WTC11 (cell line): ENCODE data around the gene ZNF501. TPM values are rescaled to one million over a fixed set of nuclear protein-coding genes. Genes with fewer than 3 reads are reported as not detected.

Experiments
- ATAC-seq: fragments of 200-7000 bp; cut with Tn5 transposase; 2 replicates; pipeline ENCODE4 v1.10.0; 2021; ENCODE audit warnings: mild to moderate bottlenecking, moderate library complexity
- CTCF ChIA-PET: fragments of 300-600 bp; sonication (Branson Sonifier 250); formaldehyde crosslinking; loops from one replicate; lab custom pipeline; 2021; ENCODE audit warnings: antibody characterized with exemption; lab: Charles Lee
- POLR2A ChIA-PET: fragments of 350-600 bp; sonication (Branson Sonifier 250); formaldehyde crosslinking; loops from one replicate; lab custom pipeline; 2021; ENCODE audit warnings: antibody characterized with exemption; lab: Charles Lee
- DNase-seq: peaks from one replicate; pipeline ENCODE4 v3.0.0; 2021; ENCODE audit warnings: low spot score
- H3K27ac Mint-ChIP-seq: 2 replicates; pipeline ENCODE4 v1.8.0; 2021; ENCODE audit warnings: mixed read lengths
- H3K27me3 Mint-ChIP-seq: 2 replicates; pipeline ENCODE4 v1.8.0; 2021; ENCODE audit warnings: low read depth, mild to moderate bottlenecking, moderate library complexity, mixed read lengths
- H3K36me3 Mint-ChIP-seq: 2 replicates; pipeline ENCODE4 v1.8.0; 2021; ENCODE audit warnings: mixed read lengths
- H3K4me1 Mint-ChIP-seq: 2 replicates; pipeline ENCODE4 v1.8.0; 2022; ENCODE audit warnings: mixed read lengths
- H3K4me3 Mint-ChIP-seq: 2 replicates; pipeline ENCODE4 v1.8.0; 2021; ENCODE audit warnings: mild to moderate bottlenecking, moderate library complexity, mixed read lengths
- H3K9me3 Mint-ChIP-seq: 2 replicates; pipeline ENCODE4 v1.8.0; 2021; ENCODE audit warnings: mixed read lengths
- ARID4B ChIP-seq: sonication (generic); formaldehyde crosslinking; IDR thresholded peaks from 2 replicates; pipeline ENCODE4 v1.8.0; 2023; ENCODE audit warnings: missing genetic modification reagents, mild to moderate bottlenecking, borderline replicate concordance
- CDX4 ChIP-seq: fragments of 250-450 bp; sonication (Bioruptor Pico); IDR thresholded peaks from 2 replicates; pipeline ENCODE4 v1.9.0; 2021; ENCODE audit warnings: moderate library complexity, mild to moderate bottlenecking, inconsistent platforms, borderline replicate concordance
- E2F5 ChIP-seq: sonication (generic); formaldehyde crosslinking; IDR thresholded peaks from 2 replicates; pipeline ENCODE4 v1.8.1; 2022; ENCODE audit warnings: mild to moderate bottlenecking, moderate library complexity, missing genetic modification reagents
- EMX1 ChIP-seq: fragments of 250-450 bp; sonication (Bioruptor Pico); IDR thresholded peaks from 2 replicates; pipeline ENCODE4 v1.8.0; 2021; ENCODE audit warnings: mild to moderate bottlenecking
- FOXJ3 ChIP-seq: sonication (generic); formaldehyde crosslinking; IDR thresholded peaks from 2 replicates; pipeline ENCODE4 v1.9.0; 2021; ENCODE audit warnings: missing genetic modification reagents, mild to moderate bottlenecking, borderline replicate concordance
- HMGA2 ChIP-seq: fragments of 250-450 bp; sonication (Bioruptor Pico); IDR thresholded peaks from 2 replicates; pipeline ENCODE4 v1.4.0; 2021; ENCODE audit warnings: mild to moderate bottlenecking, moderate library complexity
- JUN ChIP-seq: sonication (generic); formaldehyde crosslinking; IDR thresholded peaks from 2 replicates; pipeline ENCODE4 v1.8.0; 2023; ENCODE audit warnings: mild to moderate bottlenecking, missing genetic modification reagents
- MLX ChIP-seq: sonication (generic); formaldehyde crosslinking; IDR thresholded peaks from 2 replicates; pipeline ENCODE4 v1.8.1; 2023; ENCODE audit warnings: mild to moderate bottlenecking, missing genetic modification reagents, moderate library complexity
- NFYB ChIP-seq: sonication (generic); formaldehyde crosslinking; conservative IDR thresholded peaks from 2 replicates; pipeline ENCODE4 v1.8.0; 2022; ENCODE audit warnings: low read depth, missing genetic modification reagents
- OVOL2 ChIP-seq: fragments of 250-450 bp; sonication (Bioruptor Pico); IDR thresholded peaks from 2 replicates; pipeline ENCODE4 v1.9.0; 2021; ENCODE audit warnings: mild to moderate bottlenecking, borderline replicate concordance
- PREB ChIP-seq: sonication (generic); formaldehyde crosslinking; IDR thresholded peaks from 2 replicates; pipeline ENCODE4 v1.8.1; 2022; ENCODE audit warnings: mild to moderate bottlenecking, missing genetic modification reagents, moderate library complexity, borderline replicate concordance
- SP1 ChIP-seq: sonication (generic); formaldehyde crosslinking; conservative IDR thresholded peaks from 2 replicates; pipeline ENCODE4 v1.8.1; 2022; ENCODE audit warnings: missing genetic modification reagents
- TCF7 ChIP-seq: sonication (generic); formaldehyde crosslinking; IDR thresholded peaks from 2 replicates; pipeline ENCODE4 v1.8.0; 2022; ENCODE audit warnings: mild to moderate bottlenecking, low read depth, missing genetic modification reagents, moderate library complexity
- TEAD1 ChIP-seq: sonication (generic); formaldehyde crosslinking; IDR thresholded peaks from 2 replicates; pipeline ENCODE4 v1.8.0; 2022; ENCODE audit warnings: mild to moderate bottlenecking, missing genetic modification reagents
- ZBTB21 ChIP-seq: sonication (generic); formaldehyde crosslinking; IDR thresholded peaks from 2 replicates; pipeline ENCODE4 v1.8.1; 2023; ENCODE audit warnings: mild to moderate bottlenecking, missing genetic modification reagents, borderline replicate concordance
- ZNF219 ChIP-seq: sonication (generic); formaldehyde crosslinking; IDR thresholded peaks from 2 replicates; pipeline ENCODE4 v1.8.0; 2023; ENCODE audit warnings: missing genetic modification reagents, mild to moderate bottlenecking, borderline replicate concordance
- ZNF396 ChIP-seq: fragments of 250-450 bp; sonication (Bioruptor Pico); IDR thresholded peaks from 2 replicates; pipeline ENCODE4 v1.8.0; 2021; ENCODE audit warnings: mild to moderate bottlenecking, moderate library complexity, borderline replicate concordance
- ZNF532 ChIP-seq: fragments of 250-450 bp; sonication (Bioruptor Pico); IDR thresholded peaks from 2 replicates; pipeline ENCODE4 v1.9.0; 2021; ENCODE audit warnings: mild to moderate bottlenecking, borderline replicate concordance
- total RNA-seq: library from RNA; stranded (reverse); gene quantifications from 3 replicates; pipeline ENCODE4 v1.2.3, GENCODE V29; 2021

Gene ZNF501
- total RNA-seq, 1 experiment from 2014 or later: 8.8 TPM

GRCh38 chr3:44680921-44681455 lies 48.4 kb upstream of the ZNF501 start:
- ATAC-seq: no peak
- Mint-ChIP-seq H3K9me3 (peaks cover 48% of the 10 kb centered on the region), H3K36me3 (peaks cover 37% of the 10 kb centered on the region), H3K27me3 (peaks cover 12% of the 10 kb centered on the region), H3K27ac (no peak overlapping the region), H3K4me1 (peaks cover 5% of the 10 kb centered on the region), H3K4me3 (no peak overlapping the region)
- no peak for TF ChIP-seq HMGA2 (CRISPR knock-in tag)
- TF ChIP-seq PREB (CRISPR knock-in tag): no peak
- no peak for TF ChIP-seq ZBTB21 (CRISPR knock-in tag)
- TF ChIP-seq ZNF396: no peak
- TF ChIP-seq ARID4B (CRISPR knock-in tag): no peak
- TF ChIP-seq TCF7 (CRISPR knock-in tag): no peak
- TF ChIP-seq TEAD1 (CRISPR knock-in tag): no peak
- TF ChIP-seq FOXJ3 (CRISPR knock-in tag): no peak
- no peak for TF ChIP-seq MLX (CRISPR knock-in tag)
- TF ChIP-seq CDX4 (CRISPR knock-in tag): no peak
- CTCF ChIA-PET: no interaction called here
- DNase-seq: no peak
- POLR2A ChIA-PET: no interaction called here

GRCh38 chr3:44682182-44682896 lies 47.1 kb upstream of the ZNF501 start:
- Mint-ChIP-seq H3K9me3 (peaks cover 61% of the 10 kb centered on the region), H3K27ac (no peak overlapping the region), H3K27me3 (peaks cover 19% of the 10 kb centered on the region), H3K36me3 (peaks cover 42% of the 10 kb centered on the region), H3K4me3 (no peak overlapping the region), H3K4me1 (peaks cover 5% of the 10 kb centered on the region)
- CTCF ChIA-PET: no interaction called here
- POLR2A ChIA-PET: no interaction called here
- no peak for DNase-seq
- no peak for ATAC-seq
- TF ChIP-seq NFYB (CRISPR knock-in tag) (no peak), OVOL2 (CRISPR knock-in tag) (no peak), JUN (CRISPR knock-in tag) (no peak), CDX4 (CRISPR knock-in tag) (no peak), E2F5 (no peak), ZNF396 (no peak), ZNF219 (CRISPR knock-in tag) (no peak), SP1 (CRISPR knock-in tag) (no peak), EMX1 (CRISPR knock-in tag) (no peak), ZNF532 (CRISPR knock-in tag) (no peak)
